NCI-H226 (cell line): ENCODE data around the gene ATF7.

Source experiments
- DNase-seq: peaks from one replicate; pipeline ENCODE4 v3.0.0-alpha.2; 2015

The ATF7 gene

DNA sequence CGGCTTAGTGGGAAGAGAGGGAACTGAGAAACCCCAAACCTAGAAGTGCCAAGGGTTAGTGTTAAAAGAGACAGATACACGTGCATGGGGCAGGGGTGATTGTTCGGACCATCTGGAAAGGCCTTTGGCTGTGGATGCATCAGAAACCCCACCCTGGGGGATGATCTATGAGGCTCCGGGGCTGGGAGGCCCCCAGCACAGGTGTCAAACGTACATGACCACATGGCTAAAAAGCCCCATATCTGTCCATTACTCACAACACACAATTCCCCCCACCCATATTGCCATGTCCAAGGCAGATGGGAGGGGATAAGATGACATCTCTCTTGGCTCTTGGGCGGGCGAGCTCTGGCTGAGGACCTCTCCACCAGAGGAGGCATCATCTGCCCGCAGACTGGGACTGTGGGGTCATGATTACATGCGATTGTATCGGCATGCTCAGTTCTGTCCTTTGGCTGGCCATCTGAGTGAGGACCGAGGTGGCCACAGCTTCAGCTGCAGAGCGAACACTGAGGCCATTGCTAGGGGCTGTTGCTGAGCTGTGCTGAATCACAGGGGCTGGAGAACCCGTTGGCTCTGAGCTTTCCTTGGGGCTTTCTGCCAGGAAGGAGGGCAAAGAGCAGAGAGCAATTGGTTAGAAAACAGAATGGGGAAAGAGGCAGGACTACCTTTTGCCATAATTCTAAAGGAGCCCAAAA is 109.3 kb downstream of the ATF7 start:
- DNase-seq, result no peak

DNA sequence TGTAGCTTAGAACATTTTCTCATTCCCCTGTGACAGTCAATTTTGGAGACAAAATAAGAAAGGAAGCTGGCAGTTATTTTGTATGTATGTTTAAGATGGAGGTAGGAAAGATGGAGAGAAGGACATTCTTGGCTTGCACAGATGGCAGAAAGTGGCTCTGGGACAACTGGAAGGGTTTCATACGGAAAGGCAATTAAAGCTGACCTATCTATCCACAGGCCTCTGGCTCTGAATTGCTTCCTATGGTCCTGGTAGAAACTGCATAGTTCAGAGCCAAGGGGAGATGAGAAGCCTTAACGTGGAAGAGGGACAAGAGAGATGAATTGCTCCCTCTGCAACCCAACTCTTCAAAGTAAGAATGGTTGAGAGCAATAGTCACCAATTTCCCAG is 110.9 kb downstream of the ATF7 start:
- no peak for DNase-seq

DNA sequence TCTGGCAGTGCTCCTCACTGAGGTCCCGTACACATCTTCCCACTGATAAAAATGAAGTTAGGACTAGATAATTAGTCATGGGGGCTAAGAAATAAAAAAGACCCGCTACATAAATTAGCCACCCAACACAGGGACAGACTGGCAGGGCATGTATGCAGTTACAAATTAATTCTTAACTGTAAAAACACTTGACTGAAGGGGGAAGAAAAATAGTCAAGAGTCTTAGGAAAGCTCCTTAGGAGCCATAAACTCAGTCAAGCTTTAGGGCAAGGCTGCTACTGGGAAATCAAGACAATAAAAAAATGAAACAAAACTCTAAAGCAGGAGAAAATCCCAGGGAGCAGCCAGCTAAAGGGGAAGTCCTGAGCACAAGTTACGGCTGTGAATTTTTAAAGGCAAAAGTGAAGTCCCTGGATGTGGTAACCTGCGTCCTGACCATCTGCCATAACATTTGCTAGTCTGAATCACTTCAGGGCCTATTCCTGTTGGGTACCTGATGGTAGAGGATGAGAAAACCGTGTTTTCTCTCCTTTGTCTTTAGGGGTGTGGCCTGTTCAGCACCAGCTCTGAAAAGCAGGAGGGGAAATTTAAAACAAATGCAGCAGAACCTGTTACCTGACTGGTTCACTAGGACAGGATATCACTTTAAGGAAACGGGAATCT is 111.4 kb downstream of the ATF7 start:
- DNase-seq, result no peak

DNA sequence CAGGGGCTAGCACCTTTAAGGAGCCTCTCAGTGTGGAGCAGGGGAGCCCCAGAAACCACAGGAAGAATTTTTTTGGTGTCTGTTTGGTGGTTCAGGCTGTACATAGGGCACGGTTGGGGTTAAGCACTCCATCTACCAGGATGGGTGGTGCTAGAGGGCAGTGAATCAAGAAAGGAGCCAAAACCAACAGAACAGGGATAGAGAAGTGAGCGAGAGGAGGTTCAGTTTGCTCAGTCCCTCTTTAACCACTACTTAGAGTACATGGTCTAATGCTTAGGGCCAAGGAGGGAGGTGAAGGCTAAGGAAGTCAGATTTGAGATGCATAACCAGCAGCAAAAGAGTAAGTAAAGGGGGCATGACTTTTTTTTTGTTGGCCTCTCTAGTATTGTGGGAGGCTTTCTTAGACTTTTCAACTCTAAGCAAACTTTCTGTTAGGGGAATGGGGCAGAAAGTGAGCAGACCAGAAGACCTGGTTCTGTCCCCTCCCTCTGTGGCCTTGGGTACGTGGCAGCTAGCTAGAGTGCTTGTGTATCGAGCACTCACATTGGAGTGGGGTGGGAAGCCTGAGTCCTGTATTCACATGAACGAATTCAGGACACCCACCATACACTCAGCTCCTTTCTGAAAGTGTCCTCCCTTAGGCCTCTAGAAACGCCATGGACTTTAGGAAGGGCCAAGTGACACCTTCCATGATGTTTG is 112.3 kb downstream of the ATF7 start:
- no peak for DNase-seq

DNA sequence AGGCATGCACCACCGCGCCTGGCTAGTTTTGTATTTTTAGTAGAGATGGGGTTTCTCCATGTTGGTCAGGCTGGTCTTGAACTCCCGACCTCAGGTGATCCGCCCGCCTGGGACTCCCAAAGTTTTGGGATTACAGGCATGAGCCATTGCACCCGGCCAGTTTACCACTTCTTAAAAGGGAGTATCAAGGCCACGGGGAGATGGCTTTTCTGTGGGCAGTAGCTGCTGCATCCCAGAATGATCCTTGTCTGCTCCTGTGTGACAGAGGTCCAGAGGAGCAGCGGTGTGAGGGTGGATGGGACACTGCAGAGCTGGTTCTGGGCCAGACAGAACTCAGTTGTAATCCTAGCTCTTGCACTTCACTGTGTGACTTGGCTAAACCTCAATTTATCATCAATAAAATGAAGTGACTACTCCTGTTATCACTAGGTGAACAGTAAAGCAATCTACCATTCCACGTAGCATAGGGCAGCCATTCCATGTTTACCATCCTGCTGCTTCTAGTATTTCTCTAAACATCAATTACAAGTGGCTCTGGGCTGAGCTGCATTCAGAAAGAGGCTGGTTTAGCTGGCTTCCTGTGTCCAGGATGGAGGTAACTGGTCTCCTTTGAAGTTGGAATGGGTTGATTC is 115.9 kb downstream of the ATF7 start:
- DNase-seq, result no peak

DNA sequence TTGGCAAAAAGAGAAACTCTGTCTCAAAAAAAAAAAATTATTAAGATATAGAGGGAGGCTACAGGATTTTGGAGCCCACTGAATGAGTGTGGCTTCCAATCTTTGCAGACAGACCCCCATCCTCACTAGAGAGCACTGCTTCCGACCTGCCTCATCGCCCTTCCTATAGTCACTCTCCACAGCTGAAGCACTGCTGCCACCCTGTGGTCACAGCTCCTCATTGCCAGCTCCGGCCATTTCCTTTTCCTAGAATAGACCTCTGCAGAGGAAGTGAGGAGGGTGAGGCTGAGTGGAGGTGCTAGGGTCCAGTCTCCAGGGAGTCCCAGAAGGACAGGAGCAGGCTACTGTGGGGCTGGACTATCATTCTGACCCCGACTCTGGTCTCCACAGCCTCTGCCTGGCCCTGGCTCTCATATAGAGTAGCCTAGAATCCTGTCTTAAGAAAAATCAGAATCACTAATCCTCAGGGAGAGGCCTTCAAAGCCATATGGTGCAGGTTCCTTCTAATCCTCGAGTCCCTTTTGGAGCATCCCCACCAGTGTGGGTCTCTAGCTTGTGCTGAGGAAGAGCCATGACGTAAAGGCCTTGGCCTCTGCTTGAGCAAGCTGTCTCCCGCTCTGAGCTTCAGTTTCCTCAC is 117.5 kb downstream of the ATF7 start:
- DNase-seq, result peak; percentile 78

DNA sequence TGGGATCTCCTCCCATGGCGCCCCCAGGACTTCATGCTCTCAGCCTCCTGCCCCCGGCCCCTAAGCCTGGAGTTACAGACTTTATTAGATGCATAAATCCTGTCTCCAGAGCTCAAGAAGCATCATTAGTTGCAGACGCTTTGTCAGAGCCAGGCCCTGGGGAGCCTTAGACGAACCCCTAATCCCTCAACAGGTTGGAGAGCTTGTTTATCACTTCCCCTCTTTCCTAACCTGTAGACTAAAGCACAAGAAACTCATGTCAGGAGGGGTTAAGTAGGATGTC is 118.6 kb downstream of the ATF7 start:
- no peak for DNase-seq

DNA sequence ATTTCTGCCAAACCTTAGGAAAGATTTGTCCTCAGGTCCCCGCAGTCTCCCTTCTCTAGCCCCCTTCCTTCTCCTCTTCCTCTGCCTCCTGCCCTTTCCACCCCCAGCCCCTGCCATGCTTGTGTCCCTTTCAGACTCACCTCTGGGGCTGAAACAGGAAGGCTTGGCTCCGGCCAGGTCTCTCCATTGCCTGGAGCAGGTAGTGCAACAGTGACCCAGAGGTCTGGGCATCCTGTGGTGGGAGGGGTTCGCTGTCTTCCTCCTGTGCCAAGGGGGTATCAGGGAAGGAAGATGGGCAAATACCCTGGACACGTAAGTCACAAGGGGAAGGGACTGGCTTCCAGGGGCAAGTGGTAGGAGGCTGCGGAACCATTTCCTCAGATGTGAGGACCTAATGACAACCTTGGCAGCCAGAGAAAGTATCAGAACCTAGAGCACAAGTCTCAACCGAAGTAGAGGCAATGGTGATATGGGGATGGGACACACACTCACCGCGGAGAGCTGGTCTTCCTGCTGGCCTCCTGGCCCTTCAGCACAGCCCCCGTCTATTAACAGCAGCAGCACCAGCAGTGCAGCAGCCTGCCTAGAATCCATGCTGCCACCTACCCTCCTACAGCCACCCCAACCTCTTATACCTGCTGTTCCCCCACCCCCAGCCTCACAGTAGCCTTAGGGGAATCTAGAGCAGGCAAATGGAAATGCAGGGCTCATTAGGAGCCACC is 119.1 kb downstream of the ATF7 start, which contains the start of gene NPFF:
Gene NPFF, minus strand, starts transcription at position 604 of the 722 bp plus-strand sequence. Its CDS starts 10 bp downstream, at position 594.
- no peak for DNase-seq

DNA sequence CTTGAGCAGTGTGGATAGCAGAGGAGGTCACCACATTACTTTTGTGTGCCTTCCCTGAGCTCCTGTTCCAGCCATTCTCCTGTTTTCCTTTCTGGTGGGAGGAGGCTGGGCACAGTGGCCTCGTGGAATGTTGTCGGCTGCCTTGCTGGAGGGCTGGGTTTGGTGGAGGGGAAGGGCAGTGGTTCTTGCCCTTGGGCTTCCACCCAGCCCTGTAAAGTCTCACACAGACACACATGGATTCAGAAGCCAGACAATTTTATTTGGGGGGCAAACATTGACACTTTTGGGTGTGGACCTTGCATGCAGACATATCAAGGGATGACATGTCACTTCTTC is 119.8 kb downstream of the ATF7 start:
- DNase-seq, result no peak

DNA sequence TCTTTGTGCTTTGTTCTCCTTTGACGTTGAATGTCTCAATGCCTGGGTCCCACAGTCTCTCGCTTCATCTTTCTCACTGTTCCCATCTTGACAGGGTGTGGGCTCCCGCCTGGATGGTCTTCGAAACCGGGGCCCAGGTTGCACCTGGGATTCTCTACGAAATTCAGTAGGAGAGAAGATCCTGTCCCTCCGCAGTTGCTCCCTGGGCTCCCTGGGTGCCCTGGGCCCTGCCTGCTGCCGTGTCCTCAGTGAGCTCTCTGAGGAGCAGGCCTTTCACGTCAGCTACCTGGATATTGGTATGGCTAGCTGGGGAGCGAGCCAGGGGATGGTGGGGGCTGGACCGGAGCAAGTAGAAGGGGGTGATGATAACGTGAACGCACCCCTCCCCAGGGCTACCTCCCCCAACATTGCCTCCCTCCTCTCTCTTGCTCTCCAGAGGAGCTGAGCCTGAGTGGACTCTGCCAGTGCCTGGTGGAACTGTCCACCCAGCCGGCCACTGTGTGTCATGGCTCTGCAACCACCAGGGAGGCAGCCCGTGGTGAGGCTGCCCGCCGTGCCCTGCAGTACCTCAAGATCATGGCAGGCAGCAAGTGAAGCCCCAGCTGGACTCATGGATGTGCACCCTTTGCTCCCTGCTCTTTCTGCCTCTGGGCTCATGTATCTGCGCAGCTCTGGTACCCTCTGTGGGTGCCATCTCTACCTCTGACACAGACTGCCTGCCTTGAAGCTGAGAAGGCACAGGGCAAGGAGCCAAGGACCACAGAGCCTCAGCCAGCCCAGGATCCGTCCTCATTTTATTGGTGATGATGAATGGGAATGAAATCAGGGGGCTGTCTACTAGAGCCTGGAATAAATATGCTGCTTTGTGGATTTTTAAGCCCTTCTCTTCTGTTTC is 120.4 kb downstream of the ATF7 start:
- DNase-seq, result no peak

DNA sequence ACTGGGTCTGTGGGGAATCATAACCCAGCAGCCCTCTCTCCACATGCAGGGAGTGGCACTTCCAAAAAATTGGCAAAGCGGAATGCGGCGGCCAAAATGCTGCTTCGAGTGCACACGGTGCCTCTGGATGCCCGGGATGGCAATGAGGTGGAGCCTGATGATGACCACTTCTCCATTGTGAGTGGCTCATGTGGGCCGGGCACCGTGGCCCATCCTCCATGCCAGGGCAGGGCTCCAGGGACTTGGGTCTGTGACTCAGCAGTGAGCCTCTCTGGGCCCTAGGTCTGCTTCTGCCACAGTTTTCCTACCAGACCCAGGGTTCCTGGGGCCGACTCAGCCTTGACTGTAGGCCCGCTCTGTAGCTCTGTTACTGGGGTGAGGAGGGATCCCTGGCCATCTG is 121.1 kb downstream of the ATF7 start:
- DNase-seq, result no peak

DNA sequence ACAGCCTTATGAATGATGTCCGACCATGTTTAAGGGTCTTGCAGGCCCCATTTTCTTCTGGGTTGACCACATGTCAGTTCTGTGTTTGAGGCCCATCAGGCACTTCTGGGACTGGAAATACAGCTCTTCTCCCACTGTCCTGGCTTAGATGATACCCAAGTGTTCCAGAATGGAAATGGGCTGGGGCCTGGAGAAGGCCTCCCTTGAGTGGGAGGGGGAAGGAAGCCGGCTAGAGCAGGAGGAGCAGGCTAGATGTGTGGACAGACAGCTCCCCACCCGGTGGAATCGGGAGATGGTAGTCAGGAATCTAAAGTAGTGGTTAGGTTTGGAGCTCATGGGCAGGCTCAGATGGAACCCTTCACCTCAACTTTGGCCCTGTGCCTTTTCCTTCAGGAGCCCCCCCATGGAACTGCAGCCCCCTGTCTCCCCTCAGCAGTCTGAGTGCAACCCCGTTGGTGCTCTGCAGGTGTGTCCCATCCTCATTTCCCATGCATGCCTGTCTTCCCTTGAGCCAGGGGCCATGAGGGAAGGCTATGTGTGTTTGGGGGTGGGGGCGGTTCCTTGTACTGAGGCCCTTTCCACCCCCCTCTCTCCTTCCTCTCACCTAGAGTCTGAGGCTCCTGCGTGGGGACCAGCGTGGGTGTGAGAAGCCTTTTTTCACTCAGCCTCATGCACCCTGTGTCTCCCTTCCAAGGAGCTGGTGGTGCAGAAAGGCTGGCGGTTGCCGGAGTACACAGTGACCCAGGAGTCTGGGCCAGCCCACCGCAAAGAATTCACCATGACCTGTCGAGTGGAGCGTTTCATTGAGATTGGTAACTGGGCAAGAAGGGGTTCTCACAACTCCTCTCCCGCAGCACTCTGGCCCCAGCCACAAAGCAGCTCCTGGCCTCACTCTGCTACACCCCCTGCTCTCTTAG is 121.9 kb downstream of the ATF7 start:
- no peak for DNase-seq

DNA sequence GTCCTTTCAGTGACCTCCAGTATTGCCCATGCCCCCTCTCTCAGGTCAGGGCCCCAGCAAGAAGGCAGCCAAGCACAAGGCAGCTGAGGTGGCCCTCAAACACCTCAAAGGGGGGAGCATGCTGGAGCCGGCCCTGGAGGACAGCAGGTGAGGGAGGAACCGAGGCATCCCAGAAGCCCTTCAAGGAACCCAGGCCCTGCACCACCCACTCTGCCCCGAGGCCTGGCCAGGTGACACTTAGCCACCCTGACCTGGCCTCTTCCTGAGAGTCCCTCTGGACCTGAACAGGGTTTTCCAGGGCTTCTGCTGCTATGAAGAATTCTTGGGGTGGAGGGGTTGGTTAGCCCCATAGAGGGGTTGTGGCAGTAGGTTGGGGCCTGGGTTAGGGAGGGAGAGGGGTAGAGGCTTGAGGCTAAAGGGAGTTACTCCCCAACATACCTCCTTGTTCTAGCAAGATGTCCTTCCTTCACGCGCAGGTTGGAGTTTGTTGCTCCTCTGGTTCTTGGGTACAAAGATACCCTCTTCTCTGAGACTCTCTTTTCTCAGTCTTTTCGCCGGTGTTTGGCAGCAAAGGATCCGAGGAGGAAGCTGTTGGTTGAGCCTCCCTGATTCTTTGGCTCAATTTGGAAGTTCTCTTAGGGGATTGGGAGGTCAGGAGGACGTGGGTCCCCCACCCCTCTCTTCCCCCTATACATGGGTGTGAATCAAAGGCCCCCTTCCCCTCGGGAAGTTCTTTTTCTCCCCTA is 123.0 kb downstream of the ATF7 start:
- no peak for DNase-seq

DNA sequence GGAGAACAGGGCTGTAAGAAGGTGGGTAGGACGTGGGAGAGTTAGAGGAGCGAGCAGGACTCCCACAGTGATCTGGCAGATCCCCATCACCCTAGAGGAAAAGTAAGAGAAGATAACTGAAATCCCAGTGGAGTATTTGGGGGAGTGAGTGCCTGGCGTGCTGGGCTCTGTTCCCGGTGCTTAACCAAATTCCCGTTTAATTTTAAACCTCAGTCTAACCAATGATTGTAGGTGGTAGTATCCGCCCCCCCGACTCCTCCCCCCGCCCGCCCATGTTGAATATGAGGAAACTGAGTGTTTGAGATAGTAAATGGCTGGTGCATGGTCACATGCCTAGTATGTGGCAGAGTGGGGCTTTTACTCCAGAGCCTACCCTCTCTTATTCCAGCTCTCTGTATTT is 123.9 kb downstream of the ATF7 start:
- peak; percentile 85 for DNase-seq

DNA sequence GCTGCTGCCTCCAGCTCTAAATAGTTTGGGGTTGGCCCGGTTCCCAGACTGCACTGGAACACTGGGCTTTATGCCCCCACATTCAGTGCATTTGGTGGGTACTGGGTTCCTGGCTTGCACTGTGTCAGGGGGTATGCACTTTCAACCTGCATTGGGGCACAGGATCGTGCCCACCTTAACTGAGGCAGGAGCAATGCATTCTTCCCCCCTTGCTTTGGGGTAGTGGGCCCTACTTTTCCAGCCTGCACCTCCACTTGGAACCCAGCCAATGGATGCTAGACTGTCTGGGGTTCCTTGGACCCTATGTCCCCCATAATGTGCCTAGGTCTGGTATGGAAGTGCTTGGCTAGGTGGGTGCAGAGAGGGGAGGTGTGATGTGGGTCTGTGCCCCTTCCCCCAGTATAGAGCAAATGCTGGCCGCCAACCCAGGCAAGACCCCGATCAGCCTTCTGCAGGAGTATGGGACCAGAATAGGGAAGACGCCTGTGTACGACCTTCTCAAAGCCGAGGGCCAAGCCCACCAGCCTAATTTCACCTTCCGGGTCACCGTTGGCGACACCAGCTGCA is 124.5 kb downstream of the ATF7 start:
- no peak for DNase-seq

DNA sequence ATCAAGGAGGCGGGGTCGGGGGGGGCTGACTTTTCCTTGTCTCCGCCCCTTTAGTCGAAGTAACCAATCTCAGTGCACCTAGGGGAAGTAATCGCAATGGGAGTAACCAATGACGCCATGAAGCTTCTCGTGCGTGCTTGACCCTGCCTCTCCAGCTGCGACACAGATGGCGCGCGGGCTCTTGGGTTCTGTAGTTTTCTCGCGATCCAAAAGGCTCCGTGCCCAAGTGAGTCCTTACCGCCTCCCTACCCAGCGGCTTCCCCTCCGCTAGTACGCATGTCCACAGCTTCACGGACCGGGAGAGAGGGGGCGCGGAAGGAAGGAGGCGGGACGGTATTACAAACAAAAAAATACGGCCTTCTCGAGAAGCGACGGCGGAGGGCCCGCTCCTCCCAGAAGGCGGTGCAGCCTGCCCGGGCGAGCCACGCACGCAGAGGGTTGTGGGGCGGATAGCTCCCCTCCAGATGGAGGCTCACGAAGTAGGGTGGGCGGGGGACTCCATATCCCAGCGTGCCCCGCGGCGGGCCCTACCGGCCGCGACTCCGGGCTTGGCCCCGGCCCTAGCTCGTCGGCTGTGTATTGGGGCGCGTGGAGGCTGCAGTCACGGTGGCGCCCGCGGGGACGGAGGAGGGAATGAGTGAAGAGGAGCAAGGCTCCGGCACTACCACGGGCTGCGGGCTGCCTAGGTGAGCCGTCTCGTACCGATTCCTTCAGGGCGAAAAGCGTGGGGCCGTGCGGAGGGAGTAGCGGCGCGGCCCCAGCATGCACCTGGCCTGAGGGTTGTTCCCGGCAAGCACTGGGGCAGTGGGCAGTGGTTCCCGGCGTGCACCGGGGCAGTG is 125.2 kb downstream of the ATF7 start, which contains the start of gene TARBP2:
Gene TARBP2, plus strand, starts transcription at position 508 of the 839 bp plus-strand sequence. Its CDS starts 126 bp downstream, at position 634.
- peak; percentile 100 for DNase-seq

DNA sequence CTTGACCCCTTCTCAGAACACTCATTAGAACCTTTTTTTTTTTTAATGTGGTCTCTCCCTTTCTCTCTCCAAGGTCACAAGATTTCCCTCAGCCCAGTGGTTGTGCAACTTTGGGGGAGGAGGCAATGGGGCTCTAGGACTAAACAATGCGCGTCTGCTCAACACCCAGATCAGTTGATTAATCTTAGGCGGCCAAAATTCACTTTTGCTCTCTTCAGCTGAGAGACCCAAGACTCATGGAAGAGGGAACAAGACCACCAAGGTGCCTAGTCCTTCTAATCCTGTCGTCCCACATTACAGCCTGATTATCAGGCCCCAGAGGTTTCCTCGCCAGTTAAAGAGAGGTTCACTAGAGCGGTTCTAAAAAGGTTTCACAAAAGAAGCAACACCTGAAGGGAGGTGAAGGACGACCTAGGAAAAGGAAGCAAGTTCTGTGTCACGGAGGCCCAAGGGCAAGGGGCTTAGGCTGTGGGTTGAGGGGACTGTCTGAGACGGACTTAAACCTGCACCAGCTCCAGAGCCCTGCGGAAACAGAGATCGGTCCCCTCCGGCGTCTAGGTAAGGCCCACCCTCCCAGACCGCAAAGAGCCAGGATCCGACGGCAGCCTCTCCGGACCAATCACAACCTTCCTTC is 125.9 kb downstream of the ATF7 start:
- peak; percentile 73 for DNase-seq
